ENCODE results near the gene ARF4.

DNA sequence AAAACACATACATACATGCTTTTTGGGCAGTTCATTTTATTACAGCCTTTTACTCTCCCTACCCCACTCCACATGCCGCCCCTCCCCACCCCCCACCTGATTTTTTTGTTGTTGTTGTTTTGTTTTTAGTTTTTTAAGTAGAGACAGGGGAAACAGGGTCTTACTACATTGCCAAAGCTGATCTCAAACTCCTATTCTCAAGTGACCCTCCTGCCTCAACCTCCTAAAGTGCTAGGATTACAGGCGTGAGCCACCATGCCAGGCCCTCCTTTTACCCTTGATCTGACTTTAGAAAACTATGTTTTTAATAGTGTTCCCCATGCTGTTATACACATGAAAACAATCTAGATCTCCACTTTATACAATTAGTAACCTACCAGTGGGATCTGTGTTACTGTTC, 26.3 kb downstream of the ARF4 start:
- TF ChIP-seq, protein P1, sequence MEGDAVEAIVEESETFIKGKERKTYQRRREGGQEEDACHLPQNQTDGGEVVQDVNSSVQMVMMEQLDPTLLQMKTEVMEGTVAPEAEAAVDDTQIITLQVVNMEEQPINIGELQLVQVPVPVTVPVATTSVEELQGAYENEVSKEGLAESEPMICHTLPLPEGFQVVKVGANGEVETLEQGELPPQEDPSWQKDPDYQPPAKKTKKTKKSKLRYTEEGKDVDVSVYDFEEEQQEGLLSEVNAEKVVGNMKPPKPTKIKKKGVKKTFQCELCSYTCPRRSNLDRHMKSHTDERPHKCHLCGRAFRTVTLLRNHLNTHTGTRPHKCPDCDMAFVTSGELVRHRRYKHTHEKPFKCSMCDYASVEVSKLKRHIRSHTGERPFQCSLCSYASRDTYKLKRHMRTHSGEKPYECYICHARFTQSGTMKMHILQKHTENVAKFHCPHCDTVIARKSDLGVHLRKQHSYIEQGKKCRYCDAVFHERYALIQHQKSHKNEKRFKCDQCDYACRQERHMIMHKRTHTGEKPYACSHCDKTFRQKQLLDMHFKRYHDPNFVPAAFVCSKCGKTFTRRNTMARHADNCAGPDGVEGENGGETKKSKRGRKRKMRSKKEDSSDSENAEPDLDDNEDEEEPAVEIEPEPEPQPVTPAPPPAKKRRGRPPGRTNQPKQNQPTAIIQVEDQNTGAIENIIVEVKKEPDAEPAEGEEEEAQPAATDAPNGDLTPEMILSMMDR (IDR thresholded peaks at IDR 0.05), result no peak
- no peak for TF ChIP-seq ZFX (IDR thresholded peaks at IDR 0.05; ENCODE audit: borderline replicate concordance)
